IPS-18a (cell line): ENCODE results near the gene METTL23.
A peak's percentile ranks its signal among the peaks of the same experiment; 100 is the strongest.

ENCODE experiments used
- H3K27ac ChIP-seq: one replicate; pipeline ENCODE4 v1.5.1; 2013; ENCODE audit warnings: low read length
- H3K27me3 ChIP-seq: one replicate; pipeline ENCODE4 v1.6.1; 2013; ENCODE audit warnings: mild to moderate bottlenecking, low read length; ENCODE audit not compliant: control insufficient read depth, insufficient read depth
- H3K36me3 ChIP-seq: one replicate; pipeline ENCODE4 v1.6.1; 2013; ENCODE audit warnings: low read depth, low read length; ENCODE audit not compliant: control insufficient read depth
- H3K4me1 ChIP-seq: one replicate; pipeline ENCODE4 v1.6.1; 2013; ENCODE audit warnings: low read depth, low read length; ENCODE audit not compliant: control insufficient read depth
- H3K4me3 ChIP-seq: one replicate; pipeline ENCODE4 v1.5.1; 2013; ENCODE audit warnings: low read length
- H3K9ac ChIP-seq: one replicate; pipeline ENCODE4 v1.6.1; 2013; ENCODE audit warnings: mild to moderate bottlenecking, low read length, moderate library complexity
- H3K9me3 ChIP-seq: one replicate; pipeline ENCODE4 v1.6.1; 2013; ENCODE audit warnings: low read depth, low read length; ENCODE audit not compliant: control insufficient read depth

The METTL23 gene

DNA sequence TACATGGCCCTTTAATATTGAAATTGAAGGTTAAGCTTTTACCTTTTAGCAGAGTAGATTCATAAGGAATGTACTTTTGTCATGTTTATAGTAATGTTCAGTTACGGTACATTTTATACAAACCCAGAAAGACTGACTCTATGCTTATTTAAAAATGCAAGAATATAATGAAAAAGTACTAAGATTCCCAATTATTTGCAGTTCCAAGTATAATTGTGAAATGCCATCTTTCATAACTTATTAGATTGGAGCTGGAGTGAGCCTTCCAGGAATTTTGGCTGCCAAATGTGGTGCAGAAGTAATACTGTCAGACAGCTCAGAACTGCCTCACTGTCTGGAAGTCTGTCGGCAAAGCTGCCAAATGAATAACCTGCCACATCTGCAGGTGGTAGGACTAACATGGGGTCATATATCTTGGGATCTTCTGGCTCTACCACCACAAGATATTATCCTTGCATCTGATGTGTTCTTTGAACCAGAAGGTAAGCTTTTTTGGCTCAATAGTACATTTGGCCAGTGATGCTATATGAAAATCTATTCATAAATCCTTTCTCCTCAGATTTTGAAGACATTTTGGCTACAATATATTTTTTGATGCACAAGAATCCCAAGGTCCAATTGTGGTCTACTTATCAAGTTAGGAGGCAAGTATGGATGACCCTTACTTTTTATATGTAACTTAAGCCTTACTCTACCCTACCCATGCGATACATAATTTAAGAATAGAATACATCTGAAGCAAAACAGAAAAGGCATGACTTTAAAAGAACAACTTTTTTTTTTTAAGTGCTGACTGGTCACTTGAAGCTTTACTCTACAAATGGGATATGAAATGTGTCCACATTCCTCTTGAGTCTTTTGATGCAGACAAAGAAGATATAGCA is 6.3 kb downstream of the METTL23 start:
- Histone ChIP-seq H3K9me3 (no peaks in the 10 kb centered on the region), H3K9ac (no peak overlapping the region), H3K4me1 (peaks cover 11% of the 10 kb centered on the region), H3K27me3 (no peaks in the 10 kb centered on the region), H3K27ac (no peak overlapping the region), H3K36me3 (peaks cover 49% of the 10 kb centered on the region), H3K4me3 (peak overlapping the region; percentile 90)

GRCh38 chr17:76733618-76733957 is 6.9 kb downstream of the METTL23 start:
- H3K27ac ChIP-seq, result no peak overlapping the region
- no peak overlapping the region for H3K9ac ChIP-seq
- peaks cover 12% of the 10 kb centered on the region for H3K4me1 ChIP-seq
- peaks cover 49% of the 10 kb centered on the region for H3K36me3 ChIP-seq
- no peaks in the 10 kb centered on the region for H3K9me3 ChIP-seq
- no peaks in the 10 kb centered on the region for H3K27me3 ChIP-seq
- H3K4me3 ChIP-seq, result peak overlapping the region; percentile 90

GRCh38 chr17:76734080-76734840 is 7.6 kb downstream of the METTL23 start:
- Histone ChIP-seq H3K4me1 (peaks cover 19% of the 10 kb centered on the region), H3K4me3 (peak overlapping the region; percentile 90), H3K27me3 (no peaks in the 10 kb centered on the region), H3K9ac (peak overlapping the region; percentile 99), H3K9me3 (no peaks in the 10 kb centered on the region), H3K27ac (no peak overlapping the region), H3K36me3 (peaks cover 49% of the 10 kb centered on the region)

- Histone ChIP-seq H3K9me3 (no peaks in the 10 kb centered on the region), H3K27me3 (no peaks in the 10 kb centered on the region), H3K36me3 (peaks cover 45% of the 10 kb centered on the region), H3K4me1 (peaks cover 19% of the 10 kb centered on the region), H3K9ac (peak overlapping the region; percentile 99), H3K4me3 (peak overlapping the region; percentile 90), H3K27ac (no peak overlapping the region)
These were observed 8.4 kb downstream of the METTL23 start for GRCh38 chr17:76735006-76735405.

GRCh38 chr17:76735586-76736348 is 9.1 kb downstream of the METTL23 start:
- no peaks in the 10 kb centered on the region for H3K27me3 ChIP-seq
- H3K27ac ChIP-seq, result peak overlapping the region; percentile 14
- peaks cover 48% of the 10 kb centered on the region for H3K36me3 ChIP-seq
- H3K9me3 ChIP-seq, result no peaks in the 10 kb centered on the region
- H3K4me3 ChIP-seq, result peak overlapping the region; percentile 90
- peak overlapping the region; percentile 99 for H3K9ac ChIP-seq
- peaks cover 19% of the 10 kb centered on the region for H3K4me1 ChIP-seq

GRCh38 chr17:76736349-76737081 is 9.9 kb downstream of the METTL23 start:
- Histone ChIP-seq H3K36me3 (peaks cover 49% of the 10 kb centered on the region), H3K4me1 (peaks cover 19% of the 10 kb centered on the region), H3K9ac (peak overlapping the region; percentile 99), H3K4me3 (peak overlapping the region; percentile 90), H3K27ac (peak overlapping the region; percentile 96), H3K27me3 (no peaks in the 10 kb centered on the region), H3K9me3 (no peaks in the 10 kb centered on the region)

- Histone ChIP-seq H3K9ac (peak within 1 kb of the TSS; percentile 99), H3K36me3 (peaks cover 49% of the 10 kb centered on the region), H3K9me3 (no peaks in the 10 kb centered on the region), H3K4me3 (peak within 1 kb of the TSS; percentile 90), H3K4me1 (peaks cover 19% of the 10 kb centered on the region), H3K27ac (peak within 1 kb of the TSS; percentile 96), H3K27me3 (no peaks in the 10 kb centered on the region)
These were observed 10.5 kb downstream of the METTL23 start, which contains the start of gene SRSF2 for GRCh38 chr17:76737082-76737675. TSS of gene SRSF2 (minus strand) at chr17:76737331. CDS start at chr17:76737160, 171 bp downstream.

GRCh38 chr17:76737676-76738467 is 11.2 kb downstream of the METTL23 start, which contains the start of gene MFSD11:
TSS of gene MFSD11 (plus strand) at chr17:76738119. CDS start at chr17:76738353, 234 bp downstream.
- Histone ChIP-seq H3K36me3 (peaks cover 47% of the 10 kb centered on the region), H3K27me3 (no peaks in the 10 kb centered on the region)

DNA sequence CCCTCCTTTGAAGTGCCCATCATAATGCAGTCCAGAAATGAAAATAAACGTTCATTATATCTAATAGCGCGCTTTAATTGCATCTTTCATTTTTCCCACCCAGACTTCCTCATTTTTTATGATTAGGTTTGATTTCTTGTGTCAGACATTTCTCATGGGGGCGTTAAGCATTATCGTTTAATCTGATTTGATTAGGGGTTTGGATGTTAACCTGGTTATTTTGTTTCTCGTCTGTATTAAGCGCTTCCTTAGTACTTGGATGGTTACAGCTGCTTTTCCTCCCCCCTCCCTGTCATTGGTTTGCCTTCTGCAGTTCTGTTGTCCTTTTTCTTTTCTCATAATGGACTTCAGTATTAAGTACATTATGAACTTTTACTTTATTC is 11.8 kb downstream of the METTL23 start:
- Histone ChIP-seq H3K4me1 (peaks cover 19% of the 10 kb centered on the region), H3K36me3 (peaks cover 42% of the 10 kb centered on the region), H3K9ac (peak overlapping the region; percentile 90), H3K9me3 (no peaks in the 10 kb centered on the region), H3K27ac (peak overlapping the region; percentile 2), H3K27me3 (no peaks in the 10 kb centered on the region), H3K4me3 (peak overlapping the region; percentile 80)

More at GRCh38 chr17:76737676-76738467, 11.2 kb downstream of the METTL23 start, which contains the start of gene MFSD11:
- Histone ChIP-seq H3K27ac (peak within 1 kb of the TSS; percentile 96), H3K9ac (peak within 1 kb of the TSS; percentile 99), H3K4me3 (peak within 1 kb of the TSS; percentile 90), H3K9me3 (no peaks in the 10 kb centered on the region), H3K4me1 (peaks cover 19% of the 10 kb centered on the region)
